ENCODE results near the gene CIART.

DNA sequence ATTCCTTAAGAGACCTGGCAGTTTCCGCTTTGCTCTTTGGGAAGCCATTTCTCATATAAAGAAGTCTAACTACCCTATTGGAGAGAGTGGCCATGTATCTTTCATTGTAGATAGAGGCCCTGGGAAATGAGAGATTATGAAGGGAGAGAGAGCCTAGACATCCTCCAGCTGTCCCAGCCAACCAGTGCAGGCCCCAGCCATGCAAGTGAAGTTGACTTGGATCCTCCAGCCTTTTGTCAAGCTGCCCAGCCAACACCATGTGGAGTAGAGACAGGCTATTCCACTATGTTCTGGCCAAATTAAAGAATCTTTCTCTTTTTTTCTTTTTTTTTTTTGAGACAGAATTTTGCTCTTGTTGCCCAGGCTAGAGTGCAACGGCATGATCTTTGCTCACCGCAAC lies 39.4 kb upstream of the CIART start:
- TF ChIP-seq, protein P1, sequence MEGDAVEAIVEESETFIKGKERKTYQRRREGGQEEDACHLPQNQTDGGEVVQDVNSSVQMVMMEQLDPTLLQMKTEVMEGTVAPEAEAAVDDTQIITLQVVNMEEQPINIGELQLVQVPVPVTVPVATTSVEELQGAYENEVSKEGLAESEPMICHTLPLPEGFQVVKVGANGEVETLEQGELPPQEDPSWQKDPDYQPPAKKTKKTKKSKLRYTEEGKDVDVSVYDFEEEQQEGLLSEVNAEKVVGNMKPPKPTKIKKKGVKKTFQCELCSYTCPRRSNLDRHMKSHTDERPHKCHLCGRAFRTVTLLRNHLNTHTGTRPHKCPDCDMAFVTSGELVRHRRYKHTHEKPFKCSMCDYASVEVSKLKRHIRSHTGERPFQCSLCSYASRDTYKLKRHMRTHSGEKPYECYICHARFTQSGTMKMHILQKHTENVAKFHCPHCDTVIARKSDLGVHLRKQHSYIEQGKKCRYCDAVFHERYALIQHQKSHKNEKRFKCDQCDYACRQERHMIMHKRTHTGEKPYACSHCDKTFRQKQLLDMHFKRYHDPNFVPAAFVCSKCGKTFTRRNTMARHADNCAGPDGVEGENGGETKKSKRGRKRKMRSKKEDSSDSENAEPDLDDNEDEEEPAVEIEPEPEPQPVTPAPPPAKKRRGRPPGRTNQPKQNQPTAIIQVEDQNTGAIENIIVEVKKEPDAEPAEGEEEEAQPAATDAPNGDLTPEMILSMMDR (IDR thresholded peaks at IDR 0.05): no peak
- TF ChIP-seq POLR2A (IDR thresholded peaks at IDR 0.05): no peak
